ENCODE data around the gene TBXA2R. TPM values are rescaled to one million over a fixed set of nuclear protein-coding genes. Genes with fewer than 3 reads are reported as not detected.
A peak's percentile ranks its signal among the peaks of the same experiment; 100 is the strongest.
"Not testable (repeated sequence)": the region's sequence is repeated elsewhere in the genome, so short reads cannot be mapped to it uniquely, and the experiment has no call there.

Gene TBXA2R
- total RNA-seq, 1 donor from 2014 or later, result 4.7 TPM

GRCh38 chr19:3632098-3632497 is 25.4 kb upstream of the TBXA2R start:
- Histone ChIP-seq H3K27ac (no peak overlapping the region), H3K36me3 (peaks cover 15% of the 10 kb centered on the region), H3K4me1 (no peaks in the 10 kb centered on the region), H3K4me3 (no peak overlapping the region), H3K27me3 (no peaks in the 10 kb centered on the region), H3K9me3 (no peaks in the 10 kb centered on the region)
- no peak for DNase-seq
- intact Hi-C loops (cut with DNase I), result no loop called here
- ATAC-seq, result no peak
- TF ChIP-seq, protein P1, sequence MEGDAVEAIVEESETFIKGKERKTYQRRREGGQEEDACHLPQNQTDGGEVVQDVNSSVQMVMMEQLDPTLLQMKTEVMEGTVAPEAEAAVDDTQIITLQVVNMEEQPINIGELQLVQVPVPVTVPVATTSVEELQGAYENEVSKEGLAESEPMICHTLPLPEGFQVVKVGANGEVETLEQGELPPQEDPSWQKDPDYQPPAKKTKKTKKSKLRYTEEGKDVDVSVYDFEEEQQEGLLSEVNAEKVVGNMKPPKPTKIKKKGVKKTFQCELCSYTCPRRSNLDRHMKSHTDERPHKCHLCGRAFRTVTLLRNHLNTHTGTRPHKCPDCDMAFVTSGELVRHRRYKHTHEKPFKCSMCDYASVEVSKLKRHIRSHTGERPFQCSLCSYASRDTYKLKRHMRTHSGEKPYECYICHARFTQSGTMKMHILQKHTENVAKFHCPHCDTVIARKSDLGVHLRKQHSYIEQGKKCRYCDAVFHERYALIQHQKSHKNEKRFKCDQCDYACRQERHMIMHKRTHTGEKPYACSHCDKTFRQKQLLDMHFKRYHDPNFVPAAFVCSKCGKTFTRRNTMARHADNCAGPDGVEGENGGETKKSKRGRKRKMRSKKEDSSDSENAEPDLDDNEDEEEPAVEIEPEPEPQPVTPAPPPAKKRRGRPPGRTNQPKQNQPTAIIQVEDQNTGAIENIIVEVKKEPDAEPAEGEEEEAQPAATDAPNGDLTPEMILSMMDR (IDR thresholded peaks at IDR 0.05), result no peak

DNA sequence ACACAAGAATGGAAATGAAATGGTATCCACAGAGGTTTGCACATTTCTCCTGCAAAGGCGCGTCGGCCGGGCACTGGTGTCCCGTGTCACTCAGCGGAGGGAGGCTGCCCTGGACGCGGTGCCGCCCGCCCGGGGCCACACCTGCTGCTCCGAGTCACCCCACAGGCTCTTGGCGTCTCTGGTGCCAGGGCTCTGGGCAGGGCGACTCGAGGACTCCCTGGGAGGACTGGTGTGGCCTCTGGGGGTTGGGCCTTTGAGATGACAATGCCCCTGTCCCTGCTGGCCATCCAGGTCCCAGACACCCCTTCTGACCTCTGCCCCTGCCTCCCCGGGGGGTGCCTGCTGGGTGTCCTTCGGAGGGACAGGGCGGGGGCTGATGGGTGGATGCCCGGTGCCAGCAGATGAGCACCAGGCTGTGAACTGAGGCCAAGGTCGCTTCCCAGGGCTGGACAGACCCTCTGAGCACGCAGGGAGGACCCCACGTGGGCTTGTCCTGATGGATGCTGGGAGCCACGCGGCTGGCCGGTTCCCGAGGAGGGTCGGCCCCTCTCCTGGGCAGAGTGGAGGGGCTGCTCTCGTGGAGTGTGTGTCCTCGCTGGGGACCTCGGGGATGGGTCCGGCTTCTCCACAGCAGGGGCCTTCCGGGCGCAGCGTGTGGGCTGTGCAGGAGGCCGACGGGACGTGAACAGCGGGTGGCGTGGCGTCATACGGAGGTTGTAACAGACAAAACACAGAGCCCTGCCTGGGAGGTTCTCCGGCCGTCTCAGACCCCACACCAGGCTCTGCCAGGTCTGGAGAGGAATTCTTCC is 24.6 kb upstream of the TBXA2R start:
- Histone ChIP-seq H3K27ac (no peak overlapping the region), H3K9me3 (no peaks in the 10 kb centered on the region), H3K4me1 (no peaks in the 10 kb centered on the region), H3K27me3 (no peaks in the 10 kb centered on the region), H3K36me3 (peaks cover 15% of the 10 kb centered on the region), H3K4me3 (no peak overlapping the region)
- DNase-seq, result no peak
- TF ChIP-seq, protein P1 (IDR thresholded peaks at IDR 0.05), result no peak
- intact Hi-C loops (cut with DNase I), result no loop called here
- no peak for ATAC-seq

DNA sequence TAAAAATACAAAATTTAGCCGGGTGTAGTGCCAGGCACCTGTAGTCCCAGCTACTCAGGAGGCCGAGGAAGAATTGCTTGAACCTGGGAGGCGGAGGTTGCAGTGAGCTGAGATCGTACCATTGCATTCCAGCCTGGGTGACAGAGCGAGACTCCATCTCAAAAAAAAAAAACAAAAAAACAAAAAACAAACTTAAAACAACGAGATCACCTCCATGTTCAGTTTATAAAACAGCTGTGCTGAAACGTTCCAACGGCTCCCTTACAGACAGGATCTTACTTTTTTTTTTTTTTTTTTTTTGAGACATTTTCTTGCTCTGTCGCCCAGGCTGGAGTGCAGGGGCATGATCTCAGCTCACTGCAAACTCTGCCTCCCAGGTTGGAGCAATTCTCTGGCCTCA is 22.1 kb upstream of the TBXA2R start:
- ATAC-seq; DNase-seq; H3K27me3 ChIP-seq; H3K27ac ChIP-seq; intact Hi-C loops (cut with DNase I); H3K9me3 ChIP-seq; H3K4me3 ChIP-seq: not testable (repeated sequence)
- Histone ChIP-seq H3K4me1 (peaks cover 15% of the 10 kb centered on the region), H3K36me3 (peaks cover 15% of the 10 kb centered on the region)

DNA sequence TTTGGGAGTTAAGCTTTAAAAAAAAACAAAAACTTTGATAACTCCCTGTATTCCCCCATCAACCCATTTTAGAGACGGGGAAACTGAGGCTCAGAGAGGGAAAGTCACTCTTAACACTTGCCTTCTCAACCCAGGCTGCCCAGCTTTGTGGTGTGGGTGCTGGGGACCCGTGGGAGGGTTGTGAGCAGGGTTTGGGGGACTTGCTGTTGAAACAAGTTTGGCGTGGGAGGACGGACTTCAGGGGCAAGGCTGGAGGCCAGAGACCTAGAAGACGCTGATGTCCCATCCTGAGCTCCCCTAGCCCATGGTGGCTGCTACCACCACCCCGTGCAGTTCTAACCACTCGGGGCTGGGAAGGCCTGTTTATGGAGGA is 20.7 kb upstream of the TBXA2R start:
- DNase-seq (no peak), ATAC-seq (no peak)
- no peaks in the 10 kb centered on the region for H3K9me3 ChIP-seq
- peak overlapping the region; percentile 77 for H3K4me3 ChIP-seq
- peaks cover 15% of the 10 kb centered on the region for H3K4me1 ChIP-seq
- intact Hi-C loops (cut with DNase I), result no loop called here
- peaks cover 17% of the 10 kb centered on the region for H3K36me3 ChIP-seq
- H3K27ac ChIP-seq, result peak overlapping the region; percentile 93
- TF ChIP-seq, protein P1 (IDR thresholded peaks at IDR 0.05), result no peak
- no peaks in the 10 kb centered on the region for H3K27me3 ChIP-seq

DNA sequence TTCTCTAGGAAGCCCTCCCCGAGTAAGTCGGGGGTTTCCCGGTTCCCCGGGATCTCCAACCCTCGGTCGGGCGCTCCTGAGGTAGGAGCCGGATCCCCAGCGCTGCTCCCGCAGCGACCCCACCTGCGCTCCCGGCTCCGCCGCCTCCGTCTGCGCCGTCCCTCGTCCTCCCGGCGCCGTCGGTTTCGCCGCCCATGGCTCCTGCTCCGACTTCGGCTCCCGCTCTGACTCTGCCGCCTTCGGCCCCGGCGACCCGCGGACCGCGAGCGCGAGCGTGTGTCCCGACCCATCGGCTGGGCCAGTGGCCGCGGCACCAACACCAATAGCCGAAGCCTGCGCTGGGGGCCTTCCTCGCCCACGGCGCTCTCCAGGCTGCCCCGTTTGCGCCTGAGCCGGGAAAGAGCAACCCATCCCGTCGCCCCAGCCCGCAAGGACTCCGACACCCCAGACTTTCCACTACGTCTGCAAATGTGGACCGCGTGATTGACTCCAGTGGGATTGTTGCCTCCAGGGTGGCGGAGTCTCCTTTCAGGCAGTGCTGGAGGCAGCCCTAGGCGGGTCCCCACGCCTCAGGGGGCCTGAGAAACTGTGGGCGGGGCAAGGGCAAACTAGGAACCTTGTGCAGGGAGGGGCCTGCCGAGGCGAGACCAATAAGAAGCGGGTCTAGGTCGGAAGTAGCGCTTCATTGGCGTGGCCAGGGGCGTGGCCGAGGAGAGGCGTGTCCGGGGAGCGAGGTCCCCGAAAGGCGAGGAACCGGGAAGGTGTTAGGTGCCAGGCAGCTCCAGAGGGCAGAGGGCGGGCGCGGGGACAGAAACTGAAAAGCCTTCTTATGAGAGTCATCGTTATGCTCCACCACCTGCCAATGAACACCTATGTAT is 20.0 kb upstream of the TBXA2R start, which contains the start of gene CACTIN:
Gene CACTIN, minus strand, starts transcription at position 318 of the 878 bp plus-strand sequence. Its CDS starts 28 bp downstream, at position 290.
- Histone ChIP-seq H3K4me3 (peak within 1 kb of the TSS; percentile 77), H3K9me3 (no peaks in the 10 kb centered on the region), H3K27ac (peak within 1 kb of the TSS; percentile 93), H3K36me3 (peaks cover 17% of the 10 kb centered on the region), H3K4me1 (peaks cover 15% of the 10 kb centered on the region), H3K27me3 (no peaks in the 10 kb centered on the region)
- DNase-seq (peak; percentile 100), ATAC-seq (peak; percentile 98)
- TF ChIP-seq, protein P1 (IDR thresholded peaks at IDR 0.05), result no peak
- intact Hi-C loops (cut with DNase I), result no loop called here

Data from upper lobe of right lung (tissue), 1 donor.